WTC11 (cell line): Measurements from ENCODE around the gene ERC2.

Source experiments
- ATF2 ChIP-seq: sonication (generic); formaldehyde crosslinking; IDR thresholded peaks from 2 replicates; pipeline ENCODE4 v1.8.1; 2022; ENCODE audit warnings: low read depth, missing genetic modification reagents, borderline replicate concordance
- CREB1 ChIP-seq: sonication (generic); formaldehyde crosslinking; IDR thresholded peaks from 2 replicates; pipeline ENCODE4 v1.8.0; 2023; ENCODE audit warnings: mild to moderate bottlenecking, missing genetic modification reagents
- CTCF ChIP-seq: fragments of 200-600 bp; IDR thresholded peaks from 2 replicates; pipeline ENCODE4 v1.8.0; 2022; ENCODE audit warnings: antibody characterized with exemption
- E2F4 ChIP-seq: sonication (generic); formaldehyde crosslinking; IDR thresholded peaks from 2 replicates; pipeline ENCODE4 v1.8.1; 2022; ENCODE audit warnings: low read depth, mild to moderate bottlenecking, moderate library complexity, missing genetic modification reagents, borderline replicate concordance
- ESRRA ChIP-seq: sonication (generic); formaldehyde crosslinking; IDR thresholded peaks from 2 replicates; pipeline ENCODE4 v1.8.1; 2022; ENCODE audit warnings: mild to moderate bottlenecking, missing genetic modification reagents, borderline replicate concordance
- IRF1 ChIP-seq: sonication (generic); formaldehyde crosslinking; IDR thresholded peaks from 2 replicates; pipeline ENCODE4 v1.8.0; 2023; ENCODE audit warnings: missing genetic modification reagents
- JUN ChIP-seq: sonication (generic); formaldehyde crosslinking; IDR thresholded peaks from 2 replicates; pipeline ENCODE4 v1.8.0; 2023; ENCODE audit warnings: mild to moderate bottlenecking, missing genetic modification reagents
- MXD4 ChIP-seq: fragments of 250-450 bp; sonication (Bioruptor Pico); IDR thresholded peaks from 2 replicates; pipeline ENCODE4 v1.8.0; 2021; ENCODE audit warnings: mild to moderate bottlenecking, moderate library complexity, borderline replicate concordance
- TEAD4 ChIP-seq: sonication (generic); formaldehyde crosslinking; IDR thresholded peaks from 2 replicates; pipeline ENCODE4 v1.8.0; 2022; ENCODE audit warnings: mild to moderate bottlenecking, missing genetic modification reagents
- USF2 ChIP-seq: sonication (generic); formaldehyde crosslinking; IDR thresholded peaks from 2 replicates; pipeline ENCODE4 v1.8.1; 2023; ENCODE audit warnings: mild to moderate bottlenecking, missing genetic modification reagents, moderate library complexity
- ZSCAN18 ChIP-seq: fragments of 250-450 bp; sonication (Bioruptor Pico); IDR thresholded peaks from 2 replicates; pipeline ENCODE4 v2.1.2; 2022; ENCODE audit warnings: mild to moderate bottlenecking, moderate library complexity

- peak; percentile 48; the same call in 1 of the 2 replicates for TF ChIP-seq CTCF
- no peak for TF ChIP-seq IRF1 (CRISPR knock-in tag)
- TF ChIP-seq MXD4 (CRISPR knock-in tag) = no peak
- TF ChIP-seq ESRRA (CRISPR knock-in tag) = no peak
- TF ChIP-seq ZSCAN18 (CRISPR knock-in tag) = no peak
- no peak for TF ChIP-seq E2F4 (CRISPR knock-in tag)
- no peak for TF ChIP-seq TEAD4 (CRISPR knock-in tag)
- TF ChIP-seq CREB1 (CRISPR knock-in tag) = no peak
- no peak for TF ChIP-seq ATF2 (CRISPR knock-in tag)
- no peak for TF ChIP-seq JUN
- no peak for TF ChIP-seq USF2 (CRISPR knock-in tag)
Measured at GRCh38 chr3:55721716-55722484, 746.4 kb downstream of the ERC2 start.
